Body of pancreas (tissue), 4 donors: ENCODE measurements around the gene GOLGA3. TPM values are rescaled to one million over a fixed set of nuclear protein-coding genes. Genes with fewer than 3 reads are reported as not detected.

Source experiments
- ATAC-seq: fragments of 150-250 bp; one replicate; pipeline ENCODE4 v1.9.1; 2016
- DNase-seq, 4 donors: peaks; one replicate each; pipeline ENCODE4 v3.0.0-alpha.2; 2019
- H3K27ac ChIP-seq, 4 donors: fragments of 200-600 bp; sonication (generic); 1 replicate in 3 of 4; 2 replicates in 1 of 4; pipeline versions ENCODE4 v1.5.1 to v1.6.1; 2016 to 2019; ENCODE audit warnings: mild to moderate bottlenecking in 1 of 4, mixed read lengths in 1 of 4, moderate library complexity in 1 of 4
- H3K27me3 ChIP-seq, 2 donors: fragments of 200-600 bp; sonication (generic); one replicate each; pipeline ENCODE4 v1.6.0; 2016; ENCODE audit warnings: mild to moderate bottlenecking in 1 of 2
- H3K36me3 ChIP-seq, 2 donors: fragments of 200-600 bp; sonication (generic); replicated peaks in 1 of 2; 2 replicates each; pipeline ENCODE4 v1.5.1; 2016; ENCODE audit warnings: low read depth in 2 of 2; ENCODE audit not compliant: insufficient read depth in 1 of 2
- H3K4me1 ChIP-seq: fragments of 200-600 bp; sonication (generic); one replicate; pipeline ENCODE4 v1.6.0; 2016
- H3K4me3 ChIP-seq, 2 donors: fragments of 200-600 bp; sonication (generic); 1 replicate in 1 of 2; 2 replicates in 1 of 2; pipeline ENCODE4 v1.5.1; 2016 to 2019
- H3K9me3 ChIP-seq, 3 donors: fragments of 200-600 bp; sonication (generic); 1 replicate in 2 of 3; 2 replicates in 1 of 3; pipeline ENCODE4 v1.5.1; 2016
- POLR2A ChIP-seq, 3 donors: fragments of 450-650 bp; IDR thresholded peaks; one replicate each; pipeline ENCODE4 v1.6.1; 2016; ENCODE audit warnings: antibody characterized with exemption in 3 of 3, mild to moderate bottlenecking in 2 of 3
- WGBS, 2 donors: methylation state at CpG; one replicate each; pipeline ENCODE4 v1.1.5; 2017; 5-methylcytosine and 5-hydroxymethylcytosine counted together
- intact Hi-C: fragments of 100-400 bp; cut with DNase I; formaldehyde crosslinking; loops from one replicate; pipeline ENCODE4 v1.15.1; 2023
- total RNA-seq, 2 donors: library from RNA; depleted of rRNA; stranded (reverse); fragments of >200 nt; gene quantifications; one replicate each; pipeline ENCODE4 v1.1.0, GENCODE V29; 2016
- TF ChIP-seq, protein P1 (sequence below), 7 experiments: fragments of 450-650 bp in 4 of 7; fragments of 200-600 bp in 3 of 7; sonication (generic) in 3 of 7; IDR thresholded peaks; one replicate each; pipeline ENCODE4 v1.5.1; 2016 to 2019; ENCODE audit warnings: antibody characterized with exemption in 7 of 7

The GOLGA3 gene
- total RNA-seq, 2 donors from 2014 or later, result 57.3 to 98.6 TPM

DNA sequence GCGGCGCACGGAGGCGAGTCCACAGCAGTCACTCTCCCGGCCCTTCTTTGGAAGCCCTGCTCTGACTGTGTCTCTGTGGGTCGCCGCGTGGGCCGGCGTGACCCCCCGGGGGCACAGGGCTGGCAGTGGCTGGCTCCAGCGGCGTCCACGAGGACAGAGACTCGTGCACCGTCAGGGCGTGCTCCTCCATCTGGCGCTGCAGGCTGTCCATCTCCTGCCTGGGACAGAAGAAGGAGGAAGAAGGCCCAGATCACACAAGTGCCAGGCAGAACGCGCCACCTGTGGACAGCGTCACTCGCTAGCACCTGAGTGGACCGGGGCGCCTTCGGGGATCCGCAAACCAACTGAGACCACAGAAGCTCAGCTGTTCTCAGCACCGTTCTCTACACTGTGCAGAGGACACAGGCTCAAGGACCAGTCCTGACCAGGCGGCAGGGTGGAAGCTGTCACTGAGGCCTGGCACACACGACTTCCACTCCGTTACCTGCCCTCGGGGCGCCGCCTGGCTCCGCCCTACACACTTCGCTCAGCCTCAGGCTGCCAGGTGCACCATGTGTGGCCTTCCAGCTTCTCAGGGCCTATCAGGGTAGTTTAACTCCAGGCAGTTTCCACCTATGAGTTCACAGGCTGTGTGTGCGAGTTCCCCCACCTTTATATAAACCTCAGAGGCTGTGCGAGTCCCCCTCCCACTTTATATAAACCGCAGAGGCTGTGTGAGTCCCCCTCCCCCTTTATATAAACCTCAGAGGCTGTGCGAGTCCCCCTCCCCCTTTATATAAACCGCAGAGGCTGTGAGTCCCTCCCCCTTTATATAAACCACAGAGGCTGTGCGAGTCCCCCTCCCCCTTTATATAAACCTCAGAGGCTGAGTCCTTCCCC lies 55.4 kb downstream of the GOLGA3 start:
- H3K4me1 ChIP-seq, result no peaks in the 10 kb centered on the region
- peak overlapping the region in 1 of 4 donors; percentile 2 for H3K27ac ChIP-seq
- intact Hi-C loops, result no loop called here
- H3K9me3 ChIP-seq, result no peaks in the 10 kb centered on the region
- no peaks in the 10 kb centered on the region for H3K27me3 ChIP-seq
- no peak overlapping the region for H3K4me3 ChIP-seq
- no peak for ATAC-seq
- H3K36me3 ChIP-seq, result peaks cover 25 to 26% of the 10 kb centered on the region in 2 donors
- 91 to 92% methylated on average over 24 to 41 of the region's 41 CpGs for WGBS, 2 donors
- no peak for DNase-seq
- no peak for TF ChIP-seq POLR2A (IDR thresholded peaks at IDR 0.05)
- TF ChIP-seq, protein P1, sequence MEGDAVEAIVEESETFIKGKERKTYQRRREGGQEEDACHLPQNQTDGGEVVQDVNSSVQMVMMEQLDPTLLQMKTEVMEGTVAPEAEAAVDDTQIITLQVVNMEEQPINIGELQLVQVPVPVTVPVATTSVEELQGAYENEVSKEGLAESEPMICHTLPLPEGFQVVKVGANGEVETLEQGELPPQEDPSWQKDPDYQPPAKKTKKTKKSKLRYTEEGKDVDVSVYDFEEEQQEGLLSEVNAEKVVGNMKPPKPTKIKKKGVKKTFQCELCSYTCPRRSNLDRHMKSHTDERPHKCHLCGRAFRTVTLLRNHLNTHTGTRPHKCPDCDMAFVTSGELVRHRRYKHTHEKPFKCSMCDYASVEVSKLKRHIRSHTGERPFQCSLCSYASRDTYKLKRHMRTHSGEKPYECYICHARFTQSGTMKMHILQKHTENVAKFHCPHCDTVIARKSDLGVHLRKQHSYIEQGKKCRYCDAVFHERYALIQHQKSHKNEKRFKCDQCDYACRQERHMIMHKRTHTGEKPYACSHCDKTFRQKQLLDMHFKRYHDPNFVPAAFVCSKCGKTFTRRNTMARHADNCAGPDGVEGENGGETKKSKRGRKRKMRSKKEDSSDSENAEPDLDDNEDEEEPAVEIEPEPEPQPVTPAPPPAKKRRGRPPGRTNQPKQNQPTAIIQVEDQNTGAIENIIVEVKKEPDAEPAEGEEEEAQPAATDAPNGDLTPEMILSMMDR (IDR thresholded peaks at IDR 0.05), result no peak

DNA sequence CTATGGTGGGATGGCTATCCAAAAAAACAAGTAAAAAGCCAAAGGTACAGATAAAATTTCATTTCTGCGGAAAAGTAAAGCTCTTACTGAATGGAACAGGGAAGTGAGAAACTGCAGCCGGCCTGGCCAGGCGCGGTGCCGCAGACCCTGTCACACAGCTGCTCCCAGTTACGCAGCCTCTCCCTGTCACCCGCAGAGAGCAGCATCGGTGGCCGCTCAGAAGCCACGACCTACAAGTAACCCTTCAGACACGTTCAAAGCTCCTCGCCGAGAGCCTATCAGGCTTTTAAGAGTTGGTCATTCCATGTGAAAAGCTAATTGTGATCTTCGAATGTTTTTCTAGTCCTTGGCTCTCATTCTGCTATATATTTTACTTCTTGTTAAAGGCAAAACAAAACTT lies 56.1 kb downstream of the GOLGA3 start:
- Histone ChIP-seq H3K9me3 (no peaks in the 10 kb centered on the region), H3K4me1 (no peaks in the 10 kb centered on the region), H3K4me3 (no peak overlapping the region), H3K36me3 (peaks cover 20 to 26% of the 10 kb centered on the region in 2 donors), H3K27me3 (no peaks in the 10 kb centered on the region), H3K27ac (peak overlapping the region in 1 of 4 donors; percentile 2)
- intact Hi-C loops, result no loop called here
- no peak for ATAC-seq
- TF ChIP-seq POLR2A (IDR thresholded peaks at IDR 0.05), result no peak
- TF ChIP-seq, protein P1 (IDR thresholded peaks at IDR 0.05), result no peak
- WGBS, 2 donors, result 82 to 89% methylated on average over 14 of the region's 14 CpGs
- peak in 1 of 4 donors; percentile 40 for DNase-seq

DNA sequence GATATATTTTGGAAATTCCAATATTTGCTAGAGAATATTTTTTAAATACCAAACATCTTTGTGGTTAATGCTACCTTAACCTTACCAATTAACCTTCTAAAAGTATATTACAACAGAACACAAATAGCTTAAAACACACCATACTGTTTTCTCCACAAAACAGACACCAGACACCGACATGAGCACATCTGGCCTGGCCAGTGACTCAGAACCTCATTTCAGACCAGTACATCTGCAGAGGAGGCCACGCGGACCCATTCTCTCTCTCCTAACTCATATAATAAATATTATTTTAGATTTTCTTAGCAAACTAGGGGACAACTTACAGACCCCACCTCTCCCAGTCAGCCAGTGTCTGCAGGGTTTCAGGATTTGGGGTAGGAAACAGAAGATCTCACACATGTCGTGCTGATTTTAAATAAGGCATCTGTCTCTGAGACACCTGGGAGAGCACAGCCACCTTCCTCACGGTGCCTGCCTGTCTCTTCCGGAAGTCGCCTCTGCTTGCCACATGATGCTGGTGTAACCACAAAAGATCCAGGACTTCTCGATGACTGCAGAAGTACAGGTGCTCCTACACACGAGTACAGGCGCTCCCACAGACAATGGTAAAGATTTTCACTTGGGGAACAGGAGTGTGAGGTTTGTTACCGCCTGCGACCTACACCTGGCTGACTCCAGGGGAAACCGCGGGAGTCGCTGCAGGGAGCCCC lies 57.4 kb downstream of the GOLGA3 start:
- Histone ChIP-seq H3K27me3 (no peaks in the 10 kb centered on the region), H3K36me3 (peaks cover 18 to 26% of the 10 kb centered on the region in 2 donors), H3K27ac (peak overlapping the region in 1 of 4 donors; percentile 68), H3K9me3 (no peaks in the 10 kb centered on the region), H3K4me1 (no peaks in the 10 kb centered on the region), H3K4me3 (no peak overlapping the region)
- intact Hi-C loops, result no loop called here
- WGBS, 2 donors, result 88 to 93% methylated on average over 15 of the region's 15 CpGs
- no peak for DNase-seq
- ATAC-seq, result no peak
- no peak for TF ChIP-seq POLR2A (IDR thresholded peaks at IDR 0.05)
- TF ChIP-seq, protein P1 (IDR thresholded peaks at IDR 0.05), result no peak

DNA sequence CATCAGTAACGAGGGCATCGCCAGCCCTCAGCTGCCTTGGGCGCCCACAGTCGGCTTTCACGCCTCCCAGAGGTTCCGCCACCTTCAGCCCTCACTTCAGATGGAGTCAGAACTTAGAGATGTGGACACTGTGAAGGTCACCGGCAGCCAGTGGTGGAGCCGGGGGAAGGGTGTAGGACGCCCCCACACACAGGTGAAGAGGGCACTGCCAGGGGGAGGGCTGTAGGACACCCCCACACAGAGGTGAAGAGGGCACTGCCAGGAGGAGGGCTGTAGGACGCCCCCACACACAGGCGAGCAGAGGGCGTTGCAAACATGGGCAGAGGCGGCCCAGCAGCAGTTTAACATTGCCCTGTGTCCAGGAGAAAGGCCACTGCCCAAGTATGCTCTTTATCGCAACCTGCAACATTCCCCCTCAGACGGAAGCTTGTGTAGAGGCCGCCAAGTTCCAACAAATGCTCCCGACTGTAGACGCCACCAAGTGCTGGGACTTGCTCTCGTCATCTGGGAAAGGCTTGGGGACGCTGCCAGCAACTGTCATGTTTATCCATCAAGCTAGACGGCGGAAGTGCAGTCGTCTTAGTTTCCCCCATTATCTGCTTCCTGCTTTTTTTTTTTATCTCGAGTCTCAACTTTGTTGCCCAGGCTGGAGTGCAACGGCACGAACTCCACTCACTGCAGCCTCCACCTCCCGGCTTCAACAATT lies 62.1 kb downstream of the GOLGA3 start:
- 54 to 61% methylated on average over 20 to 26 of the region's 27 CpGs for WGBS, 2 donors
- Histone ChIP-seq H3K9me3 (no peaks in the 10 kb centered on the region), H3K4me3 (no peak overlapping the region), H3K4me1 (no peaks in the 10 kb centered on the region), H3K36me3 (no peaks in the 10 kb centered on the region), H3K27ac (peak overlapping the region in 1 of 4 donors; percentile 42), H3K27me3 (no peaks in the 10 kb centered on the region)
- TF ChIP-seq, protein P1 (IDR thresholded peaks at IDR 0.05), result no peak
- TF ChIP-seq POLR2A (IDR thresholded peaks at IDR 0.05), result no peak
- DNase-seq (peak in 3 of 4 donors; percentile 50 to 63 (median 54)), ATAC-seq (no peak)
- intact Hi-C loops, result no loop called here
